AG09319 (cell line): Measurements from ENCODE around the gene PRR5.
A peak's percentile ranks its signal among the peaks of the same experiment; 100 is the strongest.
"Not testable (repeated sequence)": the region's sequence is repeated elsewhere in the genome, so short reads cannot be mapped to it uniquely, and the experiment has no call there.

Source experiments
- DNase-seq: peaks from one replicate; pipeline ENCODE4 v3.0.0-alpha.2; 2010; ENCODE audit warnings: low read depth; ENCODE audit errors: extremely low read depth
- CTCF ChIP-seq: IDR thresholded peaks from 2 replicates; pipeline ENCODE4 v1.5.1; 2011; ENCODE audit warnings: low read depth, mild to moderate bottlenecking, inconsistent platforms, low read length, moderate library complexity

PRR5 gene

GRCh38 chr22:44668190-44668885 lies 33.7 kb upstream of the PRR5 start:
- no peak for DNase-seq
- TF ChIP-seq CTCF = no peak

- DNase-seq = no peak
- TF ChIP-seq CTCF = no peak
Observed at GRCh38 chr22:44668886-44669521, 33.0 kb upstream of the PRR5 start.

- TF ChIP-seq CTCF = peak; percentile 73
- no peak for DNase-seq
Observed at GRCh38 chr22:44669561-44669976, 32.4 kb upstream of the PRR5 start.

GRCh38 chr22:44670220-44670988 lies 31.6 kb upstream of the PRR5 start:
- no peak for TF ChIP-seq CTCF
- no peak for DNase-seq

- DNase-seq = no peak
- no peak for TF ChIP-seq CTCF
Observed at GRCh38 chr22:44671742-44672141, 30.3 kb upstream of the PRR5 start.

GRCh38 chr22:44672632-44673031 lies 29.4 kb upstream of the PRR5 start:
- no peak for DNase-seq
- TF ChIP-seq CTCF = no peak

GRCh38 chr22:44673406-44673805 lies 28.6 kb upstream of the PRR5 start:
- DNase-seq = no peak
- no peak for TF ChIP-seq CTCF

- not testable (repeated sequence) for DNase-seq
Observed at GRCh38 chr22:44676066-44676440, 26.0 kb upstream of the PRR5 start.
